Measurements from ENCODE around the gene CHTOP. TPM values are rescaled to one million over a fixed set of nuclear protein-coding genes. Genes with fewer than 3 reads are reported as not detected.

The CHTOP gene
- polyA plus RNA-seq, 1 of the 3 experiments (the other 2 are of a cell fraction), result 84.9 TPM

- H3F3A ChIP-seq (replicated peaks; ENCODE audit: insufficient read depth), result peaks cover 31% of the 10 kb centered on the region
- H3K79me2 ChIP-seq (ENCODE audit: insufficient read depth), result peaks cover 47% of the 10 kb centered on the region
- peaks cover 7% of the 10 kb centered on the region in 2 experiments; a peak in 2 of 4 replicates for H3K4me1 ChIP-seq (ENCODE audit: control insufficient read depth in 1 of 2, insufficient read depth in 2 of 2, low read depth in 1 of 2, low read length in 1 of 2)
- peak within 1 kb of the TSS; percentile 95 for H3K4me2 ChIP-seq
- under 1% methylated on average over 35 of the region's 35 CpGs for WGBS (ENCODE audit: low lambda C conversion rate)
- ChIA-PET CTCF (interaction anchor here (0.8 to 2.3 kb wide), 11 partner anchors 9 to 316 kb away, joined by 3 to 8 read pairs (median 4); partner anchors contain the start of gene SLC27A3), POLR2A (interaction anchor here (1.3 to 1.9 kb wide), 2 partner anchors 84 to 319 kb away, joined by 3 to 6 read pairs; partner anchors contain the start of gene RPS27)
- H3K9ac ChIP-seq, result peak within 1 kb of the TSS; percentile 96
- peak within 1 kb of the TSS; percentile 70 to 89 for H3K27ac ChIP-seq (ENCODE audit: low read depth in 2 of 2, low read length in 1 of 2)
- no peaks in the 10 kb centered on the region for H4K20me1 ChIP-seq (ENCODE audit: insufficient read depth)
- H3K27me3 ChIP-seq (ENCODE audit: insufficient read depth), result no peaks in the 10 kb centered on the region
- H3K9me3 ChIP-seq, result no peaks in the 10 kb centered on the region
- H3K4me3 ChIP-seq (ENCODE audit: low read depth in 2 of 2, low read length in 1 of 2), result peak within 1 kb of the TSS; percentile 65 to 83
- peaks cover 23 to 35% of the 10 kb centered on the region in 2 experiments for H3K36me3 ChIP-seq (replicated peaks in 1 of 2; ENCODE audit: control insufficient read depth in 1 of 2, insufficient read depth in 2 of 2, low read length in 1 of 2)
- H2AFZ ChIP-seq (ENCODE audit: low read depth), result peak within 1 kb of the TSS; percentile 99
- no peaks in the 10 kb centered on the region for H3K9me2 ChIP-seq
- peak; percentile 91 for DNase-seq
- TF ChIP-seq NRF1 (IDR thresholded peaks at IDR 0.05; ENCODE audit: low read depth, low read length) (no peak), USF1 (IDR thresholded peaks at IDR 0.05; ENCODE audit: borderline replicate concordance, low read depth) (no peak), SIN3A (IDR thresholded peaks at IDR 0.05; ENCODE audit: borderline replicate concordance, low read depth, low read length) (no peak; the same call in 1 of the 2 replicates), FOXJ3 (CRISPR knock-in tag; IDR thresholded peaks at IDR 0.05) (no peak), CHD2 (IDR thresholded peaks at IDR 0.05; ENCODE audit: low read length, partially characterized antibody) (peak; percentile 85), FOSL2 (IDR thresholded peaks at IDR 0.05; ENCODE audit: borderline replicate concordance, low read depth) (peak; percentile 79), ZBTB33 (IDR thresholded peaks at IDR 0.05; ENCODE audit: borderline replicate concordance, low read depth) (no peak), POLR2AphosphoS5 (IDR thresholded peaks at IDR 0.05; ENCODE audit: low read depth, low read length) (peak; percentile 98), REST (IDR thresholded peaks at IDR 0.05; ENCODE audit: low read depth, low read length) (peak; percentile 29; the same call in 1 of the 2 replicates), SMC3 (IDR thresholded peaks at IDR 0.05; ENCODE audit: low read depth, low read length) (no peak), RFX5 (IDR thresholded peaks at IDR 0.05; ENCODE audit: low read length) (peak; percentile 89), CTCF (IDR thresholded peaks at IDR 0.05) (peak; percentile 33), GATA2 (CRISPR knock-in tag; IDR thresholded peaks at IDR 0.05) (peak; percentile 63), RCOR1 (IDR thresholded peaks at IDR 0.05; ENCODE audit: low read length) (peak; percentile 67; the same call in 1 of the 2 replicates), MXI1 (IDR thresholded peaks at IDR 0.05; ENCODE audit: low read depth, low read length) (peak; percentile 90), USF2 (IDR thresholded peaks at IDR 0.05; ENCODE audit: borderline replicate concordance, low read depth, low read length) (no peak), MAX (IDR thresholded peaks at IDR 0.05; ENCODE audit: low read depth) (peak; percentile 83), RXRA (IDR thresholded peaks at IDR 0.05; ENCODE audit: borderline replicate concordance, low read depth) (no peak), EZH2phosphoT487 (IDR thresholded peaks at IDR 0.05; ENCODE audit: borderline replicate concordance, low read depth) (no peak), TAF1 (IDR thresholded peaks at IDR 0.05; ENCODE audit: borderline replicate concordance, low read depth, low read length) (peak; percentile 92), MEF2A (IDR thresholded peaks at IDR 0.05; ENCODE audit: borderline replicate concordance, low read depth) (no peak), YY1 (IDR thresholded peaks at IDR 0.05; ENCODE audit: low read depth) (peak; percentile 83; the same call in 1 of the 2 replicates)
Measured at GRCh38 chr1:153670859-153671627, 37.2 kb downstream of the CHTOP start, which contains the start of gene ILF2. ILF2 (minus strand) TSS chr1:153670993; CDS start chr1:153670922, 71 bp downstream.
